ENCODE results near the gene GPT2.

The GPT2 gene

GRCh38 chr16:46900455-46901235, 16.5 kb downstream of the GPT2 start:
- H3K27ac ChIP-seq = no peak overlapping the region
- TF ChIP-seq ZFX (IDR thresholded peaks at IDR 0.05; ENCODE audit: borderline replicate concordance) = no peak
- TF ChIP-seq CTCF (IDR thresholded peaks at IDR 0.05) = no peak

GRCh38 chr16:46901709-46902108, 17.5 kb downstream of the GPT2 start:
- no peak overlapping the region for H3K27ac ChIP-seq
- TF ChIP-seq ZFX (IDR thresholded peaks at IDR 0.05; ENCODE audit: borderline replicate concordance) = no peak

GRCh38 chr16:46903255-46903905, 19.2 kb downstream of the GPT2 start:
- TF ChIP-seq ZFX (IDR thresholded peaks at IDR 0.05; ENCODE audit: borderline replicate concordance) = no peak
- no peak for TF ChIP-seq CTCF (IDR thresholded peaks at IDR 0.05)
- no peak overlapping the region for H3K27ac ChIP-seq

GRCh38 chr16:46904471-46904870, 20.3 kb downstream of the GPT2 start:
- H3K27ac ChIP-seq = no peak overlapping the region
- no peak for TF ChIP-seq ZFX (IDR thresholded peaks at IDR 0.05; ENCODE audit: borderline replicate concordance)
- TF ChIP-seq CTCF (IDR thresholded peaks at IDR 0.05) = no peak

- TF ChIP-seq ZFX (IDR thresholded peaks at IDR 0.05; ENCODE audit: borderline replicate concordance) = no peak
- no peak for TF ChIP-seq CTCF (IDR thresholded peaks at IDR 0.05)
- H3K27ac ChIP-seq = no peak overlapping the region
Measured at GRCh38 chr16:46906360-46907060, 22.3 kb downstream of the GPT2 start.

GRCh38 chr16:46907061-46907774, 23.1 kb downstream of the GPT2 start:
- H3K27ac ChIP-seq = no peak overlapping the region
- TF ChIP-seq CTCF (IDR thresholded peaks at IDR 0.05) = no peak
- TF ChIP-seq ZFX (IDR thresholded peaks at IDR 0.05; ENCODE audit: borderline replicate concordance) = no peak
